Measurements from ENCODE around the gene RINL.

RINL gene

DNA sequence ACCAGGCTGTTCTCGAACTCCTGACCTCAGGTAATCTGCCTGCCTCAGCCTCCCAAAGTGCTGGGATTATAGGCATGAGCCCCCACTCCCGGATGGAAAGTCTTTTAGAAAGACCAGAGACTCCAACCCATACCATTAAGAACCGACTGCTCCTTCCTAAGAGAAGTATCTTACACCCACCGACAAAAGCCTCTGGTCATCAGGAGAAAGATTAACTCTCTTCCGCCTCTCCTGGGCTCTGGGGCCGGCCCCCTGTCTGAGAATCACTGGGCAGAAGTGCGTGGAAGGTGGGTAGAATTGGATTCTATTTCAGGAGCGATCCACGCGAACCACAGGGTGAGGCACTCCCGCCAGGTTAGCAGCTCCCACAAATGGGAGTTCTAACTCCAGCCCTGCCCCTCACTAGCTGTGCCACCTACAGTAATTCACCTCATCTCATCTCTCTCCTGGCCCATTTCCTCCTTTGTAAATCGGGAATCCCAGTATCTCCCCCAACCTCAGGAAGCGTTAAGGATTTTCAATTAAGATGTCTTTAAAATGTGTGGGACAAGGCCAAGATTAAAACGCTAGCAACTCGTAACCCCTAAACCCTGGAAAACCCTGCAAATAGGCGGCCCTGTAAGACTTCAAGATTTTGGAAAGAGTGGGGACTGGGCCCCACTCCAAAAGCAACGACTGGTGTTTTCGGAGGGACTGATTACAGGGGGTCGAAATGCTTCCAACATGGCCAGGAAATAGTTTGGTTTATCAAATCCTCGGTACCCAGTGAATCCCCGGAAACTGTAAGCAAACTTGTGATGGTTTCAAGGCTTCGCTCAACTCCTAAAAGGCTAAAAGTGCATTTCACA, 29.6 kb downstream of the RINL start:
- DNase-seq: no peak

DNA sequence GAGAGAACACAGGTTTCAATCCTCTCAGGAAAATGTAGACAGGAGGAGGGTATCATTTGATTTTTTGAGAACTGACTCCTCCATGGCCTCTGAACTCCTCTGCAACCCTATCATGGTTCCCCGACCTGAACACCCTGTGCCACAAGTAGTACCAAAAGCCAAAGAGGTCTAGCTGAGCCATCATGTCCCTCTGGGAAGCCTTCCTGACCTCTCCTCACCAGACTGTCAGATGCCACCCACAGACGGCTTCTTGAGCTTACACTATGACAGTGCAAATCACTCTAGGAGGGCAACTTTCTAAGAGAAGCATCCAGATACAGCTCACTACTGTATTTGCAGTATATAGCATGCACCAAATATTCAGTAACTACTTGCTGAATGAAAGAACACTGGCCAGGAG, 32.0 kb downstream of the RINL start:
- DNase-seq: no peak

DNA sequence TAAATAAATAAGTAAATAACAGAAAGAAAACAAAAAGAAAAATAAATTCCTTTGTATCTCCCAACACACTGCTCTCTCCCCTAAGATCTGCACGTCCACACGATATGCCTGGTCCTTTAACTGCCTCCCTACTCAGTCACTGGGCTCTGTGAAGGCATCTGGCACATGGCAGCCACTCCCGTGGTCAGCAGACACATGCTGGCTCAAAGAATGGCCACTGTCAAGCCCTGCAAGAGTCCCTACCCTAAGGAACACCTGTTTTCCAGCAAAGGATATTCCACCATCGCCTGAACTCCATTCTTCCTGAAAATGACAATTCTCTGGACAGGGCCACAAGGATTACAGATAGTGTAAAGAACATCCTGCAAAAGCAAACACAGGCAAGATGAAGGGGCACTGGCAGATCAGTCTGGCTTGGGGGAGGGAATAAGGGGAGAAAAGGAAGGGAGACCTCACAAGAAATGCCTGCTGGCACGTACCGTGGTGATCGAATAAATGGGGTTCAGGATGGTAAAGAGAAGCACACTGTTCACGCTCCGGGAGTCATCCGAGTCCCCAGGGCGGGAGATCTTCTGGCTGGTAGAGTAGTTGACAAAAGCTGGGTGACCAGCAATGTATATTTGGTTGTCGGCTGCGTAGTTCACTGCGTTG, 32.6 kb downstream of the RINL start:
- DNase-seq: no peak

DNA sequence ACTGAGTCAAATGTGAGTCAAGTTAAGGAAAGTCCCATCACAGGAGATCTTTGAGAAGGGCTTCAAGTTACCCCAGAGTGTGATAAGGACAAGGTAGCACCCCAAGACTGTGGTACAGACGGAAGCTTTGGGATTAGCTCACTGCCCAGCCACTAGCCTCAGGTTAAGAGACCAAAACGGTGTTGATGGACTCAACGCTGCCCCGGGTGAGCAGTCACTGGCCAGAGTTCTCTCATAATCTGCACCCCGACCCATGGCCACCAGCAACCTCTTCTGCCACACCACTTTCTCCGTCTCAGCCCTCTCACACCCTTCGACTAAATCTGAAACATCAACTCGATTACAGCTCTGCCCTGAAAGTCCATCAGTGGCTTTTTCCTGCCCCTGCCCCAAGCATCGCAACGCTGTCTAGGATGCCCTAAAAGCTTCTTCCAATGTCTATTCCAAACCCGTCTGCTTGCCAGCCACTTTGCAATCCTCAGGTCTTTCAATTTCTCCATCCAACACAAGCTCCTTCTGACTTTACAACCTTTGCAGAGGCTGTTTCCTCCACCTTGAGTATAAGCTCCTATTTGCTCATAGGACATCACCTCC, 33.9 kb downstream of the RINL start:
- no peak for DNase-seq

DNA sequence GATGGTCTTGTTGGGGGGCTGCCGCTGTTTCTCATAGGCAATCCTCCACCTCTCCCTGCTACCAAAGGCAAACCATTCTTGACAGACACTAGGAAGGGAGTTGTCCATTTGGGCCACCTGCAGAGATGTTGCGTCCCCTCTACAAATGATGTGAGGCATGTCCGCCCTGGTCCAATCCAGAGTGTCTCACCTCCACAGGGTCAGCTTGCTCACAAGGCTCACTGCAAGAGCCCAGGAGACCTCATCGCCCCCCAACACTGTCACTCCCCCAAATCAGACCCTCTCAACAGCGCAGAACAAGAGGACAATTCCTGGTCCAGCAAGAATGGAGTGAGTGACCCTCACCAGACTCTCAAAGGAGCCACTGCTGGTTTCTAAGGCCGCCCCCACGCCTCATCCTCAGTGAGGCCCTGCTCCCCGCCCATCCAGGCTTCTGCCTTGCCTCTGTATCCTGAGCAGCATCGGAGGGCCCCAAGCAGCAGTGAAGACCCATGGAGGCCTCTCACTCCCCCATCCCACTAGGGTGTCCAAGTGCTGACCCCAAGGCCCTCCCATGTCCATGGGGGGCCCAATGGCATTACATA, 34.8 kb downstream of the RINL start:
- no peak for DNase-seq

DNA sequence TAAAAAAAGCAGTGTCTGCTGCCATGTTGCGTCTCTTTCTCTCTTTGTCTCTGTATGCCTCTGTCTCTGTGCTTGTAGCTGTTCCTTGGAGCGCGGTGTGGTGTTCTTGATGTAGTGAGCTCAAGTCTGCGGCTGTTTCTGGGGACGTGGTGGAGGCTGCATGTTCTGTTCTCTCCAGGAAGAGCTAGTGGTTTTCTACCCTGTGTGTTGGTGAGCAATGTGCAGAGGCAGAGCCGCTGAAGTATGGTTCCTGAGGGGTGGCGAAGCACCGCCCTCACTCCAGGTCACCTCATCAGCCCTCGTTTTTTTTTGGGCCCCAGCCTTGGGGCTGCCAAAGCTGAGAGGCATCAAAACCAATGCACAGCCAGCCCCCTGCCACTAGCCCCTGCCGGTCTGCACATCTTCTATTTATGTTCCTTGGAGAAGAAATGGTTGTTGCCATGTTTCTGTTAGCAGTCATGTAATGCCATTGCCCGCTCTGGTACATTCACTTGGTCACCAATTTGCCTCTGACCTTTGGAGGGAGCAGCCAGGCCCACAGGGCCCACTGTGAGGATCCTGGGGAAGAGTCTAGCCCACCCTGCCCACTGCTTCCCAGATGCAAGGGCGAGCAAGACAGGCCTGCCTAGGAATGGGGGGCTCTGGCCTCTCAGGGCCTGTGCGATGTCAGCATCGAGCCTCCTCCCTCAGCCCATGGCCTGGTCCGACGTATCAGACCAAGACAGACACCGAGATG, 35.5 kb downstream of the RINL start:
- DNase-seq: no peak

DNA sequence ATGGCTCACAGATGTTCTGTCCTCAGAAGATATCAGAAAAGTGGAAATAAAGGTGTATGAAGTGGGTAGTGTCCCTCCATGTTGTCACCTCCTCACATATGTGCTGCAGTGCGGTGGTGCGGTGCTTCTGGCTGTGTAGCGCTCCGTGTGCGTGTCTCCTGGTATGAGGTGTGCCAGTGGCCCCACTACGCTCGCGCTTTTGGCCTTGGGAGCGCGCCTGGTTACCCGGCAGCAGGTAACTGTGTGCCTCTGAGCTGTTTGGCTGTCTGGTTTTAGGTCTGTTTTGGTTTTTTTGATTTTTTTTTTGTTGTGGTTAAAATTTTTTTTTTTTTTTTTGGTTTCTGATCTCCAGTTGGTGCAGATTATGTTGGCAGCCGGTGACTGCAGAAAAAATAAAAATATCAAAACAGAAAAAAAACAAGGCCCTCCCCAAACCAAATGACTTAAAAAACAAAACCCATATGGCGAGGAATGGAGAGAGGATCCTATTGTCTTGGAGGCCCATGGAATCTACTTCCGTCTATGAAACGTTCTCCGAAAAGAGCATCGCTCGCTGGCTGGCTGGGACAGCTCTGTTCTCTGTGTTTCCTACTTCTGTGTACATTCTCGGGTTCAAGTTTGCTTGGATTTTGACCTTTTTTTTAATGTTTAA, 36.2 kb downstream of the RINL start:
- DNase-seq: no peak

DNA sequence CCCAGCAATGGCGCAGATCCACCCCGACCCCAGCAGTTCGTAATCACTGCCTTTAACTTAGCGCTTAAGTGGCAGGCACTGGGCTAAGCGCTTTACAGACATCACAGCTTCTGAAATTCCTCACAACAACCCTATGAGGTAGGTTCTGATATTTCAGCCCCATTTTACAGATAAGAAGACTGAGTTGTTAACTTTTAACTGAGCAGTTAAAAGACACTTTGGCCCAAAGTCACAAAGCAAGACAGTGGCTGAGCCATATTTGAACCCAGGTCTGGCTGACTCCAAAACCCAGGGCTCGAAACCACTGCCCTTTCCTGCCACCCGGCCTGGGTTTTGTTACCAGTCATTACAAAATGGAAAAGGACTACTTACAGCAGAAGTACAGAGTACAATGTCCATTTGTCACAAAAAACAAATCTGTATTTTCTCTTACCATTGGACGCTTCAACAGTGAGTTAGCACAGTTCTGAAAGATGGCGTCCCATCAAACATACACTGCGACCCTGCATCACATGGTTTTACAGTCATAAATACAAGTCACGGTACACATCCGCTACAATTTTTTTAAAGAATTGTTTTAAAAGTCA, 36.8 kb downstream of the RINL start:
- DNase-seq: no peak

DNA sequence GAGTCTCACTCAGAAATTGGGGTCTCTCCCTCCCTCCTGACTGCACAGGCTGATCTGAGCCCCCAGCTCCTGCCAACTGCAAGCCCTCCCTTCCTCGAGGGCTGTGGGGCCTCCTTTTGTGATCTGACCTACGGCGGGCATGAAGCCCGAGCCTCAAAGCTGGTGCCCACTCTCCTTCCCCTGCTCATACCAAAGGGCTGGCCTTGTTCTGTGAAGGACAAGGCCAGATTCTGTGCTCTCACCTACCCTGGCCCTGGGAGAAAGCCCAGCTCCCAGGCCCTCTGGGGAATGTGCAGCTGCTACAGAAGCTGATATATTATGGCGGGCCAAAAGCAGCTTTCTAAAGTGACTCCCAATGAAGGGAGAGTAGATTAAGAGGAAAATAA, 37.5 kb downstream of the RINL start:
- DNase-seq: no peak

DNA sequence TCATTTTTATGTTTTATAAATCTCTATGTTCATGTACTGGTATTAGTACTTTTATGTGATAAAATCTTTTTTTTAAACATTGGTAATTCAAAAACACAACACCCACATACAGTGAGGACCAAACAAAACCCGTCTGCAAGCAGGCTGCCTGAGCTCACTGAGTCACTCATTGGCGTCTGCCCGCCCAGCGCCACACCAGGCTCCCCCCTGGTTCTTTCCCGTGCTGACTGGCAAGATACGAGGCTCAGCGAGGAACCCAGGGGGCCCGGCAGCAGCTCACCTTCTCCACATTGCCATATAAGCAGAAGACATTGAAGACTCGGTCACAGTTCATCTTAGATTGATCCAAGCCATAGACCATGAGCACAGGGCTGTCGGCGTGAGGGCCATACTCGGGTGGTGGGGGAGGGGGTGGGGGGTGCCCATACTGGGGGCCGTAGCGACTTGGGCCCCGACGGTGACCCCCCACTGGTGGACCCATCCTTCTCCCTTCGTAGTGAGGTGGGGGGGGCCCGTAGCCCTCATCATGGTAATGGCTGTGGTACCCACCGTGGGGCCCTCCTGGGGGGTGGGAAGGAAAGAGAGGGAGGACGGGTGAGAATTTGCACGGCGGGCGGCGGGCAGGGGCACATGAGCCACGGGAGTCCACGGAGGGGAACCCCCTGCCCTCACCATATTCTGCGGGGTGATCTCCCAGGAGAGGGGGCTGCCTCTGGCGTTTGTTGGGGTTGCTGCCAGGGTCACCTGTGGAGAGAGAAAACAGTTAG, 38.1 kb downstream of the RINL start:
- DNase-seq: no peak

DNA sequence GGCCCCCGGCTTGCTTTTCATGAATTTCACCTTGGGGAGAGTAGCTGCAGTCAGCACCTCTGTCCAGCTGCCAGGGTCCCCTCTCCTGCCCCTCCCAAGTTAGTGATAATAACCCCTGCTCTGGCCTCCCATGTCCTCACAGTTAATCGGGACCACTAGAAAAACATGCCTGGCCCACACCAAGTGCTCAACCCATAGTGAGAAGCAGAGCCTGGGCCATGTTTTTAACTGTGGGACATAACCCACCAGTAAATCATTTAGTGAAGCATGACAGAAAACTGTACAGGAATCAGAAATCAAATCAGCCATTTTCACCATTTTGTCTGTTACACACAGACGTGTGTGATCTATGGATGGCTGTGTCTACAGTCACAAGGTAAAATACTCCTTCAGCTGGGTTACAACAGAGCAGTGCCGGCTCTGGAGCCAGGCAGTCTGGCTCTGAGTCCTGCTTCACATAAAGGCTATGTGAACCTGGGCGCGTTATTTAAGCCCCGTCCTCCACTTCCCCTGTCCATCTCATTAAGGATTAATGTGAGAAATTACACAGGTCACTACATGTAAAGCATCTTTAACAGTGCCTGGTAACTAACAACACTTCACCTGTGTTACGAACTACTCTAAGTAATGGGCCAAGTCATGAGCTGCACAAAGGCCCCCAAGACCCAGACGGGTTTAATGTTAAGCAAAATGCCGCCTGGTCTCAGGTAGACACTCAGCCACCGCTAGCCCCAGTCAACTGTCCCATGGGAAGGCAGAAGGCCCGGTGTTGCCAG, 38.9 kb downstream of the RINL start:
- no peak for DNase-seq

DNA sequence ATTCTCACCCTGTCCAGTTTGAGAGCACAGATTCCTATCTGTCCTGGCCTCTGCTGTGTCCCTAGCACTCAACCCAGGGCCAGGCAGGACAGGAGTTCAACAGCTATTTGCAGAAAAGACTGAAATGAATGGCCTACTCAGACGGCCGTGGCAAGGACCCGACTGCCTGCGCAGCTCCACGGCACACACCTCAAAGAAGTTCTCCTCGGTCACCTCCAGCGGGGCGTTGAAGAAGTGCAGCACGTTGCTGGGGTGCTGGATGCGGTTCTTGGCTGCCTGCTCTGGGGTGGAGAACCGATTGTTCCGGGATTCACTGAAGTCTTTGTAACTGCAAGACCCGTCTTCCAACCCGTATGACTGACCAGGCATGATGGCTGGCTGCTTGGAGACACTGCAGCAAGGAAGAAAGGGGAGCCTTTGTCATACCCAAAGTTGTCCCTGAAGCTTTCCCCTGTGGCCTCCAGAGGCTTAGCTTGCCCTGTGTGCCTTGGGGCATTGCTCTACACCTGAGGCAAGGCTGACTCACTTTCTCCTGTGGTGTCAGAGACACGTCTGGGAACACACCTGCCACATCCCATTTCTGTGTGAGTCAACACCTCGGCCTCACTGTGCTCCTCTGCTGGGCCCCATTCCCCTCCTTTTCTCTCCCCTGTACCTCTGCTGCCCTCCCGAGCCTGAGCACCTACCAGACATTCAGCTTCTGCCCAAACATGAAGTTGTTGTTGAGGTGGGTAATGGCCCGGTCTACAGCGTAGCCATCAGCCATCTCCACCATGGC, 39.7 kb downstream of the RINL start:
- DNase-seq: no peak

DNA sequence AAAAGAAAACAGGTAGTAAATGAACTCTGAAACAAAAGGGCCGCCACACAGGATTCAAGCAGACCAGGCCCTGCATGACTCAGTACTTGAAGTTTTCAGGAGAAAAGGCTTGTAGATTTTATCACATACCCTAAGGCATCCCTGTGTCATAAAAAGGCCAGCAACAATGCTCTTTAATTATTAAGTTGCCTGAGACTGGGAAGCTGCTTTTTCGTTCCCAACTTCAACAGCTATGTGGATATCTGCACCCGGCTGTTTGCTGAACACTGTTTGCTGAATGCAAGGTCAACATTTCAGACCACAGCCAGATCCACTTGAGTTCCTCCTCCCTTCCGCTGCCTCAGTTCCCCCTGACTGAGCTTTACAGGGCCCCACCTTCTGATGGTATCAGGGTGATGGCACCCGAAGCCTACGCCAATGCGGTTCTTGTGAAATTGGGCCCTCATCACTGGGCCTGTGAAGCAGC, 40.4 kb downstream of the RINL start:
- DNase-seq: no peak

DNA sequence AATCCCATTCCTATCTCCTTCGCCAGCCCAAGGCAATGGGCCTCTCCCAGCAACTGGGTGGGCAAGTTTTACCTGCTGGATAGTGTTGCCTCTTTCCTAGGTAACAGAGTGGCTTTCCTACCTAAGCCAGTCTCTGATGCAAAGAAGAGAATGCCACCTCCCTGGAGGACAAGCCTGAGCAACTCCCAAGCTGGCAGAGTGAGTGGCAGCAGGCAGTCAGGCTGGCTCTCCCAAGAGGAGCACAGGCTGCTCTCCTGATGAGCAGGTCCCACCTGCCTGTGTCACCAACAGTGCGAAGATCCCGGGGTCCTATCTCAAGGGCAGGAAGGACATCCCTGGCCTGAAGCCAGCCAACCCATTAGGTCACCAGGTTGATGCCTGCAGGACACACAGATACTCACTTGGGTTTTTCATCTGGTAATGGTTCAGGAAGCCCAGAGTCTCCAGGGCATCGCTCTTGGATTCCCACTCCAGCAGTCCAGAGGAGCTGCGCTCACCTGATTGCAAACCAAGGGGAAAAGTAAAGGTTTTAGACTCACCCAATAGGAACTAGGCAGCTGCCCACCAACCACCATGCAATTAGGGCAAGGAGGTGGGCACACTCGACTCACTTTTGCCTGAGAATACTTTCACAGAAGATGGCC, 41.0 kb downstream of the RINL start:
- DNase-seq: no peak

DNA sequence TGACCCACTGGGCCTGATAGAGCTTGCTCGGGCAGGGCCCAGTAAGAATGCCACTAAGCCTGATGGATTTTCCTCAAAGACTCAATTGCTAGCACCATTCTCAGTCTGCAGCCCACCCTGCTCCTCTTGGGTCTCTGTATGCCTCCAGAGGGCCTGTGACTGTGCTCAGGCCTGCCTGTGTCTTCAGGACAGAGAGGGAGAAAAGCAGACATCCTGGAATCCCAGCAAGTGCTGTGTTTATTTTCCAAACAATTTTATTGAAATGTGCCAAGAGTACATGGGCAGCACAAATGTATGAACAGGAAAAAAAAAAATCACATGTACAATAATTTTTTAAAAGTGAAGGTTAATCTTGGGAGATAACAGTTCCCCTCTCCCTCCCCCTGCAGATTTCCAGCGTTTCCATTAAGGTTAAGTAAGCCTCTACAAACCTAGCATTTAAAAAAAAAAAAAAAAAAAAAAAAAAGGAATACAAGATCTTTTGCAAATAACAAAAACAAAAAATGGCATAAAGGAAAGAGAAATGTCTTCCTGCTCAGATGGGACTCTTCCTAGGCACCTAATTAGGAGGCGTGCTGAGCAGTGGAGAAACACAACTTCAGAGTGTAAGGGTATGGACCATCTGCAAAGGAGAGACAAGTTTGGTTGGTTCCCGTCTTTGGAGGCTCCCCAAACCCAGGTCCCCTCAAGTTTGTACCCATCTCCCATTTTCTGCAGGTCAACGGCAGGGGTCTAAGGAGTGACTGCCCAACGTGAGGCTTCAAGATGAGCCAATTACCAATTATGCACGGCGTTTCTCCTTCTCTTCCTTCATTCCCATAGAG, 41.7 kb downstream of the RINL start:
- no peak for DNase-seq

DNA sequence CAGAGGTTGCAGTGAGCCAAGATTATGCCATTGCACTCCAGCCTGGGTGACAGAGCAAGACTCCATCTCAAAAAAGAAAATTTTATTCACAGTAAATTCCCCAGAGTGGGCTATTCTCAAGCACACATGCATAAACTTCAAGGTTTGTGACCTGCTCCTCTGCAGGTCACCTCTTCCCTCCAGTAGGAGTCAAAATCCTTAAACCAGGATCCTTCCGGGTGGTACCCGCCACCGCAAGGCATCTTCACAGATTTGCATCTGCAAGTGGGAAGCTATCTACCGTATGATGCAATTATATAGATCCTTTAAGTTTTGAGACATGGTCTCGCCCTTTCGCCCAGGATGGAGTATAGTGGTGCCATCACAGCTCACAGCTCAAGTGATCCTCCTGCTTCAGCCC, 43.5 kb downstream of the RINL start:
- DNase-seq: no peak

DNA sequence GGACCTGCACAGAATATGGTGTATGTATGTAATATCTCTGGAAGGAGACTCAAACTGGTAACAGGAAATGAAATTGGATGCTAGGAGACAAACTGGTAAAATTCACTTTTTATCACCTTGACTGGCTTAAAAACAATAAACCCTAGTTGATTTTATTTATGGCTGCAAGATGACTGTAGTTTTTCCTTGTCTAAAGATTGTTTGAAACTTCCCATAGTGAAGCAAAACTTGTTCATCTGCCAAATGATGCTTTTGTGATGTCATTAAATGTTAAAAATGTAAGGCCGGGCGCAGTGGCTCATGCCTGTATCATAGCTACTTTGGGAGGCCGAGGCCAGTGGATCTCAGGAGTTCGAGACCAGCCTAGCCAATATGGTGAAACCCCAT, 44.0 kb downstream of the RINL start:
- no peak for DNase-seq

DNA sequence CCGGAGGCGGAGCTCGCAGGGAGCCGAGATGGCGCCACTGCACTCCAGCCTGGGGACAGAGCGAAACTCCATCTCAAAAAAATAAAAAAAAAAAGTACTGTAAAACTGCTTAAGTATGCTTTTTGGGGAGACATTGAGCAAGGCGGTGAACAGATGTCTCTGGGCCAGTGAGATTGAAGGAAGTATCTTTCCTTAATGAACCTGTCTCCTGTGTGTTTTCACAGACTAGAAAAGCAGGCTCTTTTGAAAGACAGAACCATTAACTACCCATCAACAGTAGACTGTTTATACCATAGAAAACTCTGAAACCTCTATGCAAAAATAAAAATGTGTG, 45.0 kb downstream of the RINL start:
- DNase-seq: no peak

All from NCI-H1105 (cell line).